Upper lobe of left lung (tissue), 4 donors: ENCODE results near the gene MARCHF6.
"Not testable (repeated sequence)": the region's sequence is repeated elsewhere in the genome, so short reads cannot be mapped to it uniquely, and the experiment has no call there.

Source experiments
- EP300 ChIP-seq, 4 donors: sonication (generic); formaldehyde crosslinking; IDR thresholded peaks; one replicate each; pipeline ENCODE4 v1.5.1; 2017; ENCODE audit warnings: antibody characterized with exemption in 4 of 4, control low read depth in 2 of 4
- POLR2A ChIP-seq, 4 donors: fragments of 450-650 bp; IDR thresholded peaks; one replicate each; pipeline ENCODE4 v1.5.1; 2016 to 2017; ENCODE audit warnings: antibody characterized with exemption in 4 of 4, mild to moderate bottlenecking in 2 of 4
- POLR2AphosphoS5 ChIP-seq, 2 donors: sonication (generic); formaldehyde crosslinking; IDR thresholded peaks; one replicate each; pipeline ENCODE4 v1.5.1; 2017; ENCODE audit warnings: antibody characterized with exemption in 2 of 2
- TF ChIP-seq, protein P1 (sequence below), 6 experiments: fragments of 450-650 bp in 4 of 6; fragments of 200-600 bp in 2 of 6; sonication (generic) in 2 of 6; IDR thresholded peaks; one replicate each; pipeline ENCODE4 v1.5.1; 2016 to 2019; ENCODE audit warnings: antibody characterized with exemption in 6 of 6

GRCh38 chr5:10371369-10371768 lies 17.9 kb downstream of the MARCHF6 start:
- TF ChIP-seq POLR2A, POLR2AphosphoS5, EP300 (IDR thresholded peaks at IDR 0.05): not testable (repeated sequence)
- TF ChIP-seq, protein P1, sequence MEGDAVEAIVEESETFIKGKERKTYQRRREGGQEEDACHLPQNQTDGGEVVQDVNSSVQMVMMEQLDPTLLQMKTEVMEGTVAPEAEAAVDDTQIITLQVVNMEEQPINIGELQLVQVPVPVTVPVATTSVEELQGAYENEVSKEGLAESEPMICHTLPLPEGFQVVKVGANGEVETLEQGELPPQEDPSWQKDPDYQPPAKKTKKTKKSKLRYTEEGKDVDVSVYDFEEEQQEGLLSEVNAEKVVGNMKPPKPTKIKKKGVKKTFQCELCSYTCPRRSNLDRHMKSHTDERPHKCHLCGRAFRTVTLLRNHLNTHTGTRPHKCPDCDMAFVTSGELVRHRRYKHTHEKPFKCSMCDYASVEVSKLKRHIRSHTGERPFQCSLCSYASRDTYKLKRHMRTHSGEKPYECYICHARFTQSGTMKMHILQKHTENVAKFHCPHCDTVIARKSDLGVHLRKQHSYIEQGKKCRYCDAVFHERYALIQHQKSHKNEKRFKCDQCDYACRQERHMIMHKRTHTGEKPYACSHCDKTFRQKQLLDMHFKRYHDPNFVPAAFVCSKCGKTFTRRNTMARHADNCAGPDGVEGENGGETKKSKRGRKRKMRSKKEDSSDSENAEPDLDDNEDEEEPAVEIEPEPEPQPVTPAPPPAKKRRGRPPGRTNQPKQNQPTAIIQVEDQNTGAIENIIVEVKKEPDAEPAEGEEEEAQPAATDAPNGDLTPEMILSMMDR (IDR thresholded peaks at IDR 0.05), result not testable (repeated sequence)
